Caco-2 (cell line): Measurements from ENCODE around the gene NFATC1. TPM values are rescaled to one million over a fixed set of nuclear protein-coding genes. Genes with fewer than 3 reads are reported as not detected.

Experiments
- BruUV-seq: library from RNA; stranded (reverse); fragments of 400-500 nt; replicated peaks from 2 replicates; lab custom pipeline; 2021; lab: Mats Ljungman, UMichigan
- CTCF ChIA-PET: fragments of 300-600 bp; sonication (Branson Sonifier 250); formaldehyde crosslinking; loops from one replicate; lab custom pipeline; 2022; ENCODE audit warnings: antibody characterized with exemption; lab: Charles Lee
- POLR2A ChIA-PET: fragments of 300-600 bp; sonication (Branson Sonifier 250); formaldehyde crosslinking; loops from one replicate; lab custom pipeline; 2022; ENCODE audit warnings: antibody characterized with exemption; lab: Charles Lee
- DNase-seq, 2 experiments: peaks; one replicate each; pipeline versions ENCODE4 v3.0.0 to v3.0.0-alpha.2; 2020 to 2022
- H3K27me3 ChIP-seq: replicated peaks from 2 replicates; pipeline ENCODE4 v1.6.0; 2011; ENCODE audit warnings: low read length; ENCODE audit not compliant: control insufficient read depth, insufficient read depth
- H3K36me3 ChIP-seq: 2 replicates; pipeline ENCODE4 v1.5.1; 2011; ENCODE audit warnings: low read length; ENCODE audit not compliant: control insufficient read depth, insufficient read depth
- H3K4me1 ChIP-seq: fragments of 250-450 bp; sonication (Bioruptor Pico); 2 replicates; pipeline ENCODE4 v1.5.1; 2020; ENCODE audit warnings: mild to moderate bottlenecking
- H3K4me3 ChIP-seq: 2 replicates; pipeline ENCODE4 v1.5.1; 2011; ENCODE audit warnings: low read depth, mild to moderate bottlenecking, control low read depth, low read length
- H3K9me3 ChIP-seq: fragments of 250-450 bp; sonication (Bioruptor Pico); 2 replicates; pipeline ENCODE4 v1.5.1; 2020; ENCODE audit warnings: mild to moderate bottlenecking, moderate library complexity
- H3K27ac Mint-ChIP-seq: one replicate; pipeline ENCODE4 v1.8.0; 2022; ENCODE audit warnings: mixed read lengths; ENCODE audit not compliant: unreplicated experiment
- H3K27me3 Mint-ChIP-seq: one replicate; pipeline ENCODE4 v1.8.0; 2022; ENCODE audit warnings: mixed read lengths; ENCODE audit not compliant: insufficient read depth, unreplicated experiment
- H3K36me3 Mint-ChIP-seq: one replicate; pipeline ENCODE4 v1.8.0; 2022; ENCODE audit warnings: mild to moderate bottlenecking, mixed read lengths; ENCODE audit not compliant: insufficient read depth, unreplicated experiment
- H3K4me1 Mint-ChIP-seq: one replicate; pipeline ENCODE4 v1.8.0; 2022; ENCODE audit warnings: low read depth, mixed read lengths; ENCODE audit not compliant: unreplicated experiment
- H3K4me3 Mint-ChIP-seq: one replicate; pipeline ENCODE4 v1.8.0; 2022; ENCODE audit warnings: mild to moderate bottlenecking, moderate library complexity, mixed read lengths; ENCODE audit not compliant: unreplicated experiment
- H3K9me3 Mint-ChIP-seq: one replicate; pipeline ENCODE4 v1.8.0; 2022; ENCODE audit warnings: mixed read lengths; ENCODE audit not compliant: unreplicated experiment
- CTCF ChIP-seq, 2 experiments: fragments of 200-600 bp in 1 of 2; IDR thresholded peaks; 1 replicate in 1 of 2; 2 replicates in 1 of 2; pipeline versions ENCODE4 v1.5.1 to v1.8.0; 2011 to 2022; ENCODE audit warnings: antibody characterized with exemption in 1 of 2, control low read depth in 1 of 2, inconsistent platforms in 1 of 2, low read depth in 1 of 2, low read length in 1 of 2, mild to moderate bottlenecking in 1 of 2, moderate library complexity in 1 of 2; ENCODE audit not compliant: insufficient read depth in 1 of 2, severe bottlenecking in 1 of 2, unreplicated experiment in 1 of 2
- intact Hi-C: fragments of 100-400 bp; cut with micrococcal nuclease; formaldehyde crosslinking; loops from one replicate; pipeline ENCODE4 v1.10.0; 2022; ENCODE audit not compliant: unreplicated experiment
- total RNA-seq: library from RNA; stranded (reverse); gene quantifications from 2 replicates; pipeline ENCODE4 v1.2.3, GENCODE V29; 2022

The NFATC1 gene
- total RNA-seq, 1 experiment from 2014 or later = 0.66 TPM

- Mint-ChIP-seq H3K9me3 (no peaks in the 10 kb centered on the region), H3K27me3 (peaks cover 3% of the 10 kb centered on the region), H3K27ac (no peak overlapping the region), H3K4me1 (no peaks in the 10 kb centered on the region), H3K4me3 (no peak overlapping the region), H3K36me3 (no peaks in the 10 kb centered on the region)
- intact Hi-C loops = no loop called here
- Histone ChIP-seq H3K4me1 (no peaks in the 10 kb centered on the region), H3K27me3 (no peaks in the 10 kb centered on the region), H3K36me3 (no peaks in the 10 kb centered on the region), H3K4me3 (no peak overlapping the region), H3K9me3 (no peaks in the 10 kb centered on the region)
- no TSS peak for BruUV-seq
- no peak for TF ChIP-seq CTCF (IDR thresholded peaks at IDR 0.05; ENCODE audit: insufficient read depth in 1 of 2, low read depth in 1 of 2, low read length in 1 of 2, severe bottlenecking in 1 of 2, unreplicated experiment in 1 of 2)
- POLR2A ChIA-PET = no interaction called here
- no peak for DNase-seq
- CTCF ChIA-PET = no interaction called here
These were observed 102.9 kb downstream of the NFATC1 start for GRCh38 chr18:79498662-79499061.

- H3K27ac Mint-ChIP-seq = no peak overlapping the region
- H3K4me3 Mint-ChIP-seq = no peak overlapping the region
- Histone ChIP-seq H3K4me3 (no peak overlapping the region), H3K4me1 (no peaks in the 10 kb centered on the region), H3K9me3 (no peaks in the 10 kb centered on the region), H3K27me3 (no peaks in the 10 kb centered on the region), H3K36me3 (no peaks in the 10 kb centered on the region)
- H3K4me1 Mint-ChIP-seq = no peaks in the 10 kb centered on the region
- DNase-seq = no peak
- H3K27me3 Mint-ChIP-seq = peaks cover 3% of the 10 kb centered on the region
- CTCF ChIA-PET = no interaction called here
- no peaks in the 10 kb centered on the region for H3K36me3 Mint-ChIP-seq
- TF ChIP-seq CTCF (IDR thresholded peaks at IDR 0.05; ENCODE audit: insufficient read depth in 1 of 2, low read depth in 1 of 2, low read length in 1 of 2, severe bottlenecking in 1 of 2, unreplicated experiment in 1 of 2) = no peak
- intact Hi-C loops = no loop called here
- POLR2A ChIA-PET = no interaction called here
- no peaks in the 10 kb centered on the region for H3K9me3 Mint-ChIP-seq
- BruUV-seq = no TSS peak
These were observed 105.3 kb downstream of the NFATC1 start for GRCh38 chr18:79501006-79501405.

- Histone ChIP-seq H3K36me3 (no peaks in the 10 kb centered on the region), H3K4me1 (no peaks in the 10 kb centered on the region), H3K4me3 (no peak overlapping the region), H3K9me3 (no peaks in the 10 kb centered on the region), H3K27me3 (no peaks in the 10 kb centered on the region)
- intact Hi-C loops = no loop called here
- Mint-ChIP-seq H3K4me3 (no peak overlapping the region), H3K9me3 (no peaks in the 10 kb centered on the region), H3K27ac (no peak overlapping the region), H3K4me1 (no peaks in the 10 kb centered on the region), H3K27me3 (peaks cover 3% of the 10 kb centered on the region), H3K36me3 (no peaks in the 10 kb centered on the region)
- no peak for DNase-seq
- no TSS peak for BruUV-seq
- POLR2A ChIA-PET = no interaction called here
- no peak for TF ChIP-seq CTCF (IDR thresholded peaks at IDR 0.05; ENCODE audit: insufficient read depth in 1 of 2, low read depth in 1 of 2, low read length in 1 of 2, severe bottlenecking in 1 of 2, unreplicated experiment in 1 of 2)
- CTCF ChIA-PET = no interaction called here
These were observed 107.1 kb downstream of the NFATC1 start for GRCh38 chr18:79502782-79503181.
